Kidney epithelial cell (primary cell): ENCODE data around the gene SULT2B1. TPM values are rescaled to one million over a fixed set of nuclear protein-coding genes. Genes with fewer than 3 reads are reported as not detected.

Experiments used
- DNase-seq: peaks from one replicate; pipeline ENCODE4 v3.0.0-alpha.2; 2010; ENCODE audit warnings: low read depth
- H3K27me3 ChIP-seq: 2 replicates; pipeline ENCODE4 v1.6.0; 2011; ENCODE audit warnings: low read length; ENCODE audit not compliant: control insufficient read depth, insufficient read depth
- H3K36me3 ChIP-seq: 2 replicates; pipeline ENCODE4 v1.5.1; 2011; ENCODE audit warnings: low read length; ENCODE audit not compliant: control insufficient read depth, insufficient read depth
- H3K4me3 ChIP-seq: 2 replicates; pipeline ENCODE4 v1.5.1; 2011; ENCODE audit warnings: low read depth, mild to moderate bottlenecking, control low read depth, low read length
- CTCF ChIP-seq: IDR thresholded peaks from 2 replicates; pipeline ENCODE4 v1.5.1; 2011; ENCODE audit warnings: mild to moderate bottlenecking, moderate library complexity, low read length, control low read depth, inconsistent platforms; ENCODE audit not compliant: insufficient read depth, poor library complexity, severe bottlenecking
- total RNA-seq: library from RNA; depleted of rRNA; stranded (reverse); fragments of >200 nt; gene quantifications from 2 replicates; pipeline ENCODE4 v1.2.3, GENCODE V29; 2015

Gene SULT2B1
- total RNA-seq, 1 donor from 2014 or later, result 0.50 TPM

- Histone ChIP-seq H3K27me3 (no peaks in the 10 kb centered on the region), H3K36me3 (no peaks in the 10 kb centered on the region), H3K4me3 (no peak overlapping the region)
- TF ChIP-seq CTCF, result no peak
- no peak for DNase-seq
These were observed 6.2 kb downstream of the SULT2B1 start for GRCh38 chr19:48558018-48558684.

- no peak for DNase-seq
- TF ChIP-seq CTCF, result no peak
- Histone ChIP-seq H3K36me3 (no peaks in the 10 kb centered on the region), H3K4me3 (no peak overlapping the region), H3K27me3 (no peaks in the 10 kb centered on the region)
These were observed 8.1 kb downstream of the SULT2B1 start for GRCh38 chr19:48560095-48560530.

GRCh38 chr19:48561412-48561811 is 9.4 kb downstream of the SULT2B1 start:
- no peaks in the 10 kb centered on the region for H3K36me3 ChIP-seq
- no peaks in the 10 kb centered on the region for H3K27me3 ChIP-seq
- TF ChIP-seq CTCF, result no peak
- no peak for DNase-seq
- H3K4me3 ChIP-seq, result no peak overlapping the region

GRCh38 chr19:48565090-48565489 is 13.1 kb downstream of the SULT2B1 start:
- no peak for DNase-seq
- no peaks in the 10 kb centered on the region for H3K27me3 ChIP-seq
- no peaks in the 10 kb centered on the region for H3K36me3 ChIP-seq
- H3K4me3 ChIP-seq, result no peak overlapping the region
- TF ChIP-seq CTCF, result no peak

GRCh38 chr19:48568345-48568886 is 16.4 kb downstream of the SULT2B1 start:
- DNase-seq, result peak; percentile 79
- Histone ChIP-seq H3K4me3 (no peak overlapping the region), H3K27me3 (no peaks in the 10 kb centered on the region), H3K36me3 (no peaks in the 10 kb centered on the region)
- TF ChIP-seq CTCF, result no peak

- H3K36me3 ChIP-seq, result no peaks in the 10 kb centered on the region
- no peak overlapping the region for H3K4me3 ChIP-seq
- no peak for TF ChIP-seq CTCF
- no peak for DNase-seq
- H3K27me3 ChIP-seq, result no peaks in the 10 kb centered on the region
These were observed 17.8 kb downstream of the SULT2B1 start for GRCh38 chr19:48569814-48570213.
